HG03060 (cell line): Measurements from ENCODE around the gene TTC34.
"Not testable (repeated sequence)": the region's sequence is repeated elsewhere in the genome, so short reads cannot be mapped to it uniquely, and the experiment has no call there.

Experiments used
- ATAC-seq: cut with Tn5 transposase; IDR thresholded peaks from one replicate; pipeline ENCODE4 v1.9.1; 2021; ENCODE audit warnings: low read depth, moderate number of reproducible peaks; ENCODE audit not compliant: unreplicated experiment

Gene TTC34

DNA sequence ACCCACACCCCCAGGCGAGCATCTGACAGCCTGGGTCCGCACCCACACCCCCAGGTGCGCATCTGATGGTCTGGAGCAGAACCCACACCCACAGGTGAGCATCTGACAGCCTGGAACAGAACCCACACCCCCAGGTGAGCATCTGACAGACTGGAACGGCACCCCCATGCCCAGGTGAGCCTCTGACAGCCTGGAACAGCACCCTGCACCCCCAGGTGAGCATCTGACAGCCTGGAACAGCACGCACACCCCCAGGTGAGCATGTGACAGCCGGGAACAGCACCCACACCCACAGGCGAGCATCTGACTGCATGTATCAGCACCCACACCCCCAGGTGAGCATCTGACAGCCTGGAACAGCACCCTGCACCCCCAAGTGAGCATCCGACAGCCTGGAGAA lies 115.8 kb downstream of the TTC34 start:
- not testable (repeated sequence) for ATAC-seq

DNA sequence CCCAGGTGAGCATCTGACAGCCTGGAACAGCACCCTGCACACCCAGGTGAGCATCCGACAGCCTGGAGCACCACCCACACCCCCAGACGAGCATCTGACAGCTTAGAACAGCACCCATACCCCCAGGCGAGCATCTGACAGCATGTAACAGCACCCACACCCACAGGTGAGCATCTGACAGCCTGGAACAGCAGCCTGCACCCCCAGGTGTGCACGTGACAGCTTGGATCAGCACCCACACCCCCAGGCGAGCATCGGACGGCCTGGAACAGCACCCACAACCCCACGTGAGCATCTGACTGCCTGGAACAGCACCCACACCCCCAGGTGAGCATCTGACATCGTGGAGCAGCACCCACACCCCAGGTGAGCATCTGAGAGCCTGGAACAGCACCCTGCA lies 116.6 kb downstream of the TTC34 start:
- ATAC-seq: not testable (repeated sequence)

DNA sequence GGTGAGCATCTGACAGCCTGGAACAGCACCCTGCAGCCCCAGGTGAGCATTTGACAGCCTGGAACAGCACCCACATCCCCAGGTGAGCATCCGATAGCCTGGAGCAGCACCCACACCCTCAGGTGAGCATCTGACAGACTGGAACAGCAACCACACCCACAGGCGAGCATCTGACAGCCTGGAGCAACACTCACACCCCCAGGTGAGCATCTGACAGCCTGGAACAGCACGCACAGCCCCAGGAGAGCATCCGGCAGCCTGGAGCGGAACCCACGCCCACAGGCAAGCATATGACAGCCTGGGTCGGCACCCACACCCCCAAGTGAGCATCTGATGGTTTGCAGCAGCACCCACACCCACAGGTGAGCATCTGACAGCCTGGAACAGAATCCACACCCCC lies 117.5 kb downstream of the TTC34 start:
- not testable (repeated sequence) for ATAC-seq

DNA sequence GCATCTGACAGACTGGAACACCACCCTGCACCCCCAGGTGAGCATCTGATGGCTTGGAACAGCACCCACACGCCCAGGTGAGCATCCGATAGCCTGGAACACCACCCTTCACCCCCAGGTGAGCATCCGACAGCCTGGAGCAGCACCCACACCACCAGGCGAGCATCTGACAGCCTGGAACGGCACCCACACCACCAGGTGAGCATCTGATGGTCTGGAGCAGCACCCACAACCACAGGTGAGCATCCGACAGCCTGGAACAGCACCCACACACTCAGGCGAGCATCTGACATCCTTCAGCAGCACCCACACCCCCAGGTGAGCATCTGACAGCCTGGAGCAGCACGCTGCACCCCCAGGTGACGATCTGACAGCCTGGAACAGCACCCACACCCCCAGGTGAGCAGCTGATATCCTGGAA lies 118.2 kb downstream of the TTC34 start:
- not testable (repeated sequence) for ATAC-seq

DNA sequence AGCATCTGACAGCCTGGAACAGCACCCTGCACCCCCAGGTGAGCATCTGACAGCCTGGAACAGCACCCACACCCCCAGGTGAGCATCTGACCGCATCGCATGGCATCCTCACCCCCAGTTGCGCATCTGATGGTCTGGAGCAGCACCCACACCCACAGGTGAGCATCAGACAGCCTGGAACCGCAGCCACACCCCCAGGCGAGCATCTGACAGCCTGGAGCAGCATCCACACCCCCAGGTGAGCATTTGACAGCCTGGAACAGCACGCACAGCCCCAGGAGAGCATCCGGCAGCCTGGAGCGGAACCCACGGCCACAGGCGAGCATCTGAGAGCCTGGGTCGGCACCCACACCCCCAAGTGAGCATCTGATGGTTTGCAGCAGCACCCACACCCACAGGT lies 118.6 kb downstream of the TTC34 start:
- not testable (repeated sequence) for ATAC-seq

DNA sequence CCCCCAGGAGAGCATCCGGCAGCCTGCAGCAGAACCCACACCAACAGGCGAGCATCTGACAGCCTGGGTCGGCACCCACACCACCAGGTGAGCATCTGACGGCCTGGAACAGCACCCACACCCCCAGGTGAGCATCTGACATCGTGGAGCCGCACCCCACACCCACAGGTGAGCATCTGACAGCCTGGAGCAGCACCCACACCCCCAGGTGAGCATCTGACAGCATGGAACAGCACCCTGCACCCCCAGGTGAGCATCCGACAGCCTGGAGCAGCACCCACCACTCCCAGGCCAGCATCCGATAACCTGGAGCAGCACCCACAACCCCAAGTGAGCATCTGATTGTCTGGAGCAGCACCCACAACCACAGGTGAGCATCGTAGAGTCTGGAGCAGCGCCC lies 124.8 kb downstream of the TTC34 start:
- ATAC-seq: not testable (repeated sequence)

DNA sequence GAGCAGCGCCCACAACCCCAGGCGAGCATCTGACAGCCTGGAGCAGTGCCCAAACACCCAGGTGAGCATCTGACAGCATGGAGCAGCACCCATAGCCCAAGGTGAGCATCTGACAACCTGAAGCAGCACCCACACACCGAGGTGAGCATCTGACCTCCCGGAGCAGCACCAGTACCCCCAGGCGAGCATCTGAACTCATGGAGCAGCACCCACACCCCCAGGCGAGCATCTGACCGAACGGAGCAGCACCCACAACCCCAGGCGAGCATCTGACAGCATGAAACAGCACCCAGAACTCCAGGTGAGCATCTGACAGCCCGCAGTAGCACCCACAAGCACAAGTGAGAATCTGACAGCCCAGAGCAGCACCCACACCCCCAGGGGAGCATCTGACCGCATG lies 129.8 kb downstream of the TTC34 start:
- not testable (repeated sequence) for ATAC-seq

DNA sequence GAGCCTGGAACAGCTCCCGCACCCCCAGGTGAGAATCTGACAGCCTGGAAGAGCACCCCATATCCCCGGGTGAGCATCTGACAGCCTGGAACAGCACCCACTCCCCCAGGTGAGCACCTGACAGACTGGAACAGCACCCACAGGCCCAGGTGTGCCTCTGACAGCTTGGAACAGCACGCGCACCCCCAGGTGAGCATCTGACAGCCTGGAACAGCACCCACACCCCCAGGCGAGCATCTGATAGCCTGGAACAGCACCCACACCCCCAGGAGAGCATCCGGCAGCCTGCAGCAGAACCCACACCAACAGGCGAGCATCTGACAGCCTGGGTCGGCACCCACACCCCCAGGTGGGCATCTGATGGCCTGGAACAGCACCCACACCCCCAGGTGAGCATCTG lies 141.7 kb downstream of the TTC34 start:
- ATAC-seq: not testable (repeated sequence)

DNA sequence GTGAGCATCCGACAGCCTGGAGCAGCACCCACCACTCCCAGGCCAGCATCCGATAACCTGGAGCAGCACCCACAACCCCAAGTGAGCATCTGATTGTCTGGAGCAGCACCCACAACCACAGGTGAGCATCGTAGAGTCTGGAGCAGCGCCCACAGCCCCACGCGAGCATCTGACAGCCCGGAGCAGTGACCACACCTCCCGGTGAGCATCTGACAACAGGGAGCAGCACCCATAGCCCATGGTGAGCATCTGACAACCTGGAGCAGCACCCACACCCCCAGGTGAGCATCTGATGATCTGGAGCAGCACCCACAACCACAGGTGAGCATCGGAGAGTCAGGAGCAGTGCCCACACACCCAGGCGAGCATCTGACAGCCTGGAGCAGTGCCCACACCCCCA lies 143.6 kb downstream of the TTC34 start:
- not testable (repeated sequence) for ATAC-seq

DNA sequence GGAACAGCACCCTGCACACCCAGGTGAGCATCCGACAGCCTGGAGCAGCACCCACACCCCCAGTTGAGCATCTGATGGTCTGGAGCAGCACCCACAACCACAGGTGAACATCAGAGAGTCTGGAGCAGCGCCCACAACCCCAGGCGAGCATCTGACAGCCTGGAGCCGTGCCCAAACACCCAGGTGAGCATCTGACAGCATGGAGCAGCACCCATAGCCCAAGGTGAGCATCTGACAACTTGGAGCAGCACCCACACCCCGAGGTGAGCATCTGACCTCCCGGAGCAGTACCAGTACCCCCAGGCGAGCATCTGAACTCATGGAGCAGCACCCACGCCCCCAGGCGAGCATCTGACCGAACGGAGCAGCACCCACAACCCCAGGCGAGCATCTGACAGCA lies 144.4 kb downstream of the TTC34 start:
- ATAC-seq: not testable (repeated sequence)

DNA sequence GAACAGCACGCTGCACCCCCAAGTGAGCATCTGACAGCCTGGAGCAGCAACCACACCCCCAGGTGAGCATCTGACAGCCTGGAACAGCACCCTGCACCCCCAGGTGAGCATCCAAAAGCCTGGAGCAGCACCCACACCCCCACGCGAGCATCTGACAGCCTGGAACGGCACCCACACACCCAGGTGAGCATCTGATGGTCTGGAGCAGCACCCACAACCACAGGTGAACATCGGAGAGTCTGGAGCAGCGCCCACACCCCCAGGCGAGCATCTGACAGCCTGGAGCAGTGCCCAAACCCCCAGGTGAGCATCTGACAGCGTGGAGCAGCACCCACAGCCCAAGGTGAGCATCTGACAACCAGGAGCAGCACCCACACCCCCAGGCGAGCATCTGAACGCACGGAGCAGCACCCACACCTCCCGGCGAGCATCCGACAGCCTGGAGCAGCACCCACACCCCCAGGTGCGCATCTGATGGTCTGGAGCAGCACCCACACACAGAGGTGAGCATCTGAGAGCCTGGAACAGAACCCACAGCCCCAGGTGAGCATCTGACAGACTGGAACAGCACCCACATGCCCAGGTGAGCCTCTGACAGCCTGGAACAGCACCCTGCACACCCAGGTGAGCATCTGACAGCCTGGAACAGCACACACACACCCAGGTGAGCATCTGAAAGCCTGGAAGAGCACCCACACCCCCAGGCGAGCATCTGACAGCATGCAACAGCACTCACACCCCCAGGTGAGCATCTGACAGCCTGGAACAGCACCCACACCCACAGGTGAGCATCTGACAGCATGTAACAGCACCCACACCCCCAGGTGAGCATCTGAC lies 145.7 kb downstream of the TTC34 start:
- ATAC-seq: not testable (repeated sequence)

DNA sequence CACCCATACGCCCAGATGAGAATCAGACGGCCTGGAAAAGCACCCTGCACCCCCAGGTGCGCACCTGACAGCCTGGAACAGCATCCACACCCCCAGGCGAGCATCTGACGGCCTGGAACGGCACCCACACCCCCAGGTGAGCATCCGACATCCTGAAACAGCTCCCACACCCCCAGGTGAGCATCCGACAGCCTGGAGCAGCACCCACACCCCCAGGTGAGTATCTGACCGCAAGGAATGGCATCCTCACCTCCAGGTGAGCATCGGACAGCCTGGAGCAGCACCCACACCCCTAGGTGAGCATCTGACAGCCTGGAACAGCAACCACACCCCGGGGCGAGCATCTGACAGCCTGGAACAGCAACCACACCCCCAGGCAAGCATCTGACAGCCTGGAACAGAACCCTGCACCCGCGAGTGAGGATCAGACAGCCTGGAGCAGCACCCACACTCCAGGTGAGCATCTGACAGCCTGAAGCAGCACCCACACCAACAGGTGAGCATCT lies 147.0 kb downstream of the TTC34 start:
- not testable (repeated sequence) for ATAC-seq

DNA sequence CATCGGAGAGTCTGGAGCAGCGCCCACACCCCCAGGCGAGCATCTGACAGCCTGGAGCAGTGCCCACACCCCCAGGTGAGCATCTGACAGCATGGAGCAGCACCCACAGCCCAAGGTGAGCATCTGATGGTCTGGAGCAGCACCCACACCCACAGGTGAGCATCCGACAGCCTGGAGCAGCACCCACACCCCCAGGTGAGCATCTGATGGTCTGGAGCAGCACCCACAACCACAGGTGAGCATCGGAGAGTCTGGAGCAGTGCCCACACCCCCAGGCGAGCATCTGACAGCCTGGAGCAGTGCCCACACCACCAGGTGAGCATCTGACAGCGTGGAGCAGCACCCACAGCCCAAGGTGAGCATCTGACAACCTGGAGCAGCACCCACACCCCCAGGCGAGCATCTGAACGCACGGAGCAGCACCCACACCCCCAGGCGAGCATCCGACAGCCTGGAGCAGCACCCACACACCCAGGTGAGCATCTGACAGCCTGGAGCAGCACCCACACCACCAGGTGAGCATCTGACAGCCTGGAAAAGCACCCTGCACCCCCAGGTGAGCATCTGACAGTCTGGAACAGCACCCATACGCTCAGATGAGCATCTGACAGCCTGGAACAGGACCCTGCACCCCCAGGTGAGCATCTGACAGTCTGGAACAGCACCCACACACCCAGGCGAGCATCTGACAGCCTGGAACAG lies 147.6 kb downstream of the TTC34 start:
- not testable (repeated sequence) for ATAC-seq

DNA sequence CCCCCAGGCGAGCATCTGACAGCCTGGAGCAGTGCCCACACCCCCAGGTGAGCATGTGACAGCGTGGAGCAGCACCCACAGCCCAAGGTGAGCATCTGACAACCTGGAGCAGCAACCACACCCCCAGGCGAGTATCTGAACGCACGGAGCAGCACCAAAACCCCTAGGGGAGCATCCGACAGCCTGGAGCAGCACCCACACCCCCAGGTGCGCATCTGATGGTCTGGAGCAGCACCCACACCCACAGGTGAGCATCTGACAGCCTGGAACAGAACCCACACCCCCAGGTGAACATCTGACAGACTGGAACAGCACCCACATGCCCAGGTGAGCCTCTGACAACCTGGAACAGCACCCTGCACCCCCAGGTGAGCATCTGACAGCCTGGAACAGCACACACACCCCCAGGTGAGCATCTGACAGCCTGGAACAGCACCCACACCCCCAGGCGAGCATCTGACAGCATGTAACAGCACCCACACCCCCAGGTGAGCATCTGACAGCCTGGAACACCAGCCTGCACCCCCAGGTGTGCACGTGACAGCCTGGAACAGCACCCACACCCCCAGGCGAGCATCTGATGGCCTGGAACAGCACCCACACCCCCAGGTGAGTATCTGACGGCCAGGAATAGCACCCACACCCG lies 148.4 kb downstream of the TTC34 start:
- ATAC-seq: not testable (repeated sequence)

DNA sequence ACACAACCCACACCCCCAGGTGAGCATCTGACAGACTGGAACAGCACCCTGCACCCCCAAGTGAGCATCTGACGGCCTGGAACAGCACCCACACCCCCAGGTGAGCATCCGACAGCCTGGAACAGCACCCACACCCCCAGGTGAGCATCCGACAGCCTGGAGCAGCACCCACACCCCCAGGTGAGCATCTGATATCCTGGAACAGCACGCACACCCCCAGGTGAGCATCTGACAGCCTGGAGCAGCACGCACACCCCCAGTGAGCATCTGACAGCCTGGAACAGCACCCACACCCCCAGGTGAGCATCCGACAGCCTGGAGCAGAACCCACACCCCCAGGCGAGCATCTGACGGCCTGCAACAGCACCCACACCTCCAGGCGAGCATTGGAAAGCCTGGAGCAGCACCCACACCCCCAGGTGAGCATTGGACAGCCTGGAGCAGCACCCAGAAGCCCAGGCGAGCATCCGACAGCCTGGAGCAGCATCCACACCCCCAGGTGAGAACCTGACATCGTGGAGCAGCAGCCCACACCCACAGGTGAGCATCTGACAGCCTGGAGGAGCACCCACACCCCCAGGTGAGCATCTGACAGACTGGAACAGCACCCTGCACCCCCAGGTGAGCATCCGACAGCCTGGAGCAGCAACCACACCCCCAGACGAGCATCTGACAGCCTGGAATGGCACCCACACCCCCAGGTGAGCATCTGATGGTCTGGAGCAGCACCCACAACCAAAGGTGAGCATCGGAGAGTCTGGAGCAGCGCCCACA lies 149.2 kb downstream of the TTC34 start:
- not testable (repeated sequence) for ATAC-seq

DNA sequence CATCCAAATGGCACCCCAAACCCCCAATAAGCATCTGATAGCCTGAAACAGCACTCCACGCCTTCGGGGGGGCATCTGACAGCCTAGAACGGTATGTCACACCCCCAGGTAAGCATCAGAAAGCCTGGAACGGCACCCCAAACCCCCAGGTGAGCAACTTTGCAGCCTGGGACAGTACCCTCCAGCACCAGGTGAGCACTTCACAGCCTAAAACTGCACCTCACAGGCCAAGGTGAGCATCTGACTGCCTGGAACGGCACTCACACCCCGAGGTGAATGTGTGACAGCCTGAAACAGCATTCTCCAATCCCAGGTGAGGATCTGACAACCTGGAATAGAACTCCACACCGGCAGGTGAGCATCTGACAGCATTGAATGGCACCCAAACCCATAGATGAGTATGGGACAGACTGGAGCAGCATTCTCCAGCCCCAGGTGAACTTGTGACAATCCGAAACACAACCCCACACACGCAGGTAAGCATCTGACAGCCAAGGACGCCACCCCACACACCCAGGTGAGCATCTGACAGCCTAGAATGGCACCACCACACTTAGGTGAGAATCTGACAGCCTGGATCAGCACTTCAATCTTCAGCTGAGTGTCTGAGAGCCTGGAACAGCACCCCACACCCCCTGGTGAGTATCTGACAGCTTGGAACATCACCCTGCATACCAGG lies 150.4 kb downstream of the TTC34 start:
- no peak for ATAC-seq

DNA sequence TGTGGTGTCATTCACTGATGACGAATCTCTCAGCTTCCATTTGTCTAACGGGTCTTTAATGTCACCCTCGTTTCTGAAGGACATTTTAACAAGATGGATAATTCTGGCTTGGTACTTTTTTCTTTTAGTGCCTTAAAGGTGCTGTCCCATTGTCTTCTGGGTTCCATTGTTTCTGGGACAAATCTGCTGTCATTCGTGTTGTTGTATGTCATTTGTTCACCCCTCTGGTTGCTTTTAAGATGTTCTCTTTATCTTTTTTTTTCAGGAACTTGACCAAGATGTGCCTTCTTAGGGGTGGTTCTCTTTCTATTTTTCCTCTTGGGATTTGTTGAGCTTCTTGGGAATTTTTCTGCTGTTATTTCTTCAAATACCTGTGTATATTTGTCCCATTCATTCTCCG lies 154.7 kb downstream of the TTC34 start:
- ATAC-seq: no peak

DNA sequence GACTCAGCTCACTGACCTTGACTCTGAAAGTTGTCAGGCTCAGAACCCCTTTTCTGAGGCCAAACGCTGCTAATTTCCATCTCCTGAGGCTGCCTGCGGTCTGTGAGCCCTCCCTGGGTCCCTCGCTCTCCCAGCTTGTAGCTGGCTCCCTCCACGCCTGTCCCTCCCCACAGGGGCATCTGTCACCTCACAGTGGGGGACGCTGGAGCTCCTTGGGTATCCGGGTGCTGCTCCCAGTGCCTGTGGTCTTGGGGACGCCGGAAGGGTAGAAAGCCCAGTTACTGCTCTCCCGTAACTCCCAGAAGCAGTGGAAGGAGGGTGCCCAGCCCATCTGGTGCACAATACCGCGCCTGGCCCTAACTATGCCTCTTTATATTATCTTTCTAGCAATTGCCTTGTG lies 155.7 kb downstream of the TTC34 start:
- ATAC-seq: no peak

DNA sequence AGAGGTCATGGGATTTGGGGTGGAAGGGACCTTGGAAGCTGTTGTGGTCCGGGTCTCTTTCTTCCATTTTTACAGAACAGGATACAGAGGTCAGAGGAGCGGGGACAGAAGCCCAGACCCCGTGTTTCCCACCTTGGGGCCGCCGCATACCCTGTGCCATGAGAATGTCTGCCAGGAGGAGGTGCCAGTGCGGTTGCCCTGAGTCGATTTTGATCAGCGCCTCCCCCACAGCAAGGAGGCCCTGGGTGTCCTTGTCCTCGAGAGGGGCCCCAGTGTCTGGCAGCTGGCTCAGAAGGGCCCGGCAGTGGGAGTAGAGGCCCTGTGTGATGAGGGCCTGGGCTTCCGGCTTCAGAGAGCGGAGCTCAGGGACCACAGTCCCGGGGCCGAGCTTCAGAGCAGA lies 156.3 kb downstream of the TTC34 start:
- ATAC-seq: no peak

DNA sequence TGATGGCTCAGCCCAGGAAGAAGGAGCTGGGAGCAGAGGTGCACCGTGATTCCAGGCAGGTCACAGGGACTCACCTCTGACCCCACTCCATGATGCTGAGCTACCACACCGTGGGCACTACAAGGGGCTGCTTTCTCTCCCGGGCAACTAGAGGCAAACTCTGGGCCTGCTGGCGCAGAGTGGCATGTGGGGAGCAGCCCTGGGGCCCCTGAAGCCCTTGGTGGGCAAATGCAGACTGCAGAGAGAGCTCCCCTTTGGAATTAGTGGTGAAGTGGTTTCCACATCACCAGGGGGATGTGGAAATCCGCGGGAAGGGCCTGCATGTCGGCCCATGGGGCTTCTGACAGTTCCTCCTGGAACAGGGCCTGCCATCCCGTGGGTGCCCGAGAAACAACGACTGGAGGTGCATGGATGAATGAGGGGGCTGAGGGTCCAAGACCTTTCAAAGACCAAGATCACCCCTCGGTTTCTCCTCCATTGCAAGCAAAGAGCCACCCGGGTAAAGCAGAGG lies 156.8 kb downstream of the TTC34 start:
- no peak for ATAC-seq
